Chondrocyte (in vitro differentiated cells): ENCODE results near the gene POLD4. TPM values are rescaled to one million over a fixed set of nuclear protein-coding genes. Genes with fewer than 3 reads are reported as not detected.

Experiments
- DNase-seq: peaks from one replicate; pipeline ENCODE4 v3.0.0; 2021; ENCODE audit warnings: mixed read lengths, low spot score
- H3K27ac Mint-ChIP-seq: one replicate; pipeline ENCODE4 v1.8.0; 2021; ENCODE audit warnings: mild to moderate bottlenecking, moderate library complexity, mixed read lengths; ENCODE audit not compliant: unreplicated experiment
- H3K27me3 Mint-ChIP-seq: 2 replicates; pipeline ENCODE4 v1.8.0; 2021; ENCODE audit warnings: low read depth, mixed read lengths
- H3K36me3 Mint-ChIP-seq: 2 replicates; pipeline ENCODE4 v1.8.0; 2021; ENCODE audit warnings: low read depth, mixed read lengths
- H3K4me1 Mint-ChIP-seq: 2 replicates; pipeline ENCODE4 v1.8.0; 2021; ENCODE audit warnings: low read depth, mild to moderate bottlenecking, mixed read lengths
- H3K4me3 Mint-ChIP-seq: one replicate; pipeline ENCODE4 v1.8.0; 2021; ENCODE audit warnings: mild to moderate bottlenecking, moderate library complexity, mixed read lengths; ENCODE audit not compliant: unreplicated experiment
- H3K9me3 Mint-ChIP-seq: 2 replicates; pipeline ENCODE4 v1.8.0; 2021; ENCODE audit warnings: low read depth, mixed read lengths
- total RNA-seq: library from RNA; stranded (reverse); gene quantifications from 3 replicates; pipeline ENCODE4 v1.2.1, GENCODE V29; 2021
- TF ChIP-seq, protein P1 (sequence below): fragments of 200-600 bp; sonication (generic); IDR thresholded peaks from 2 replicates; pipeline ENCODE4 v1.5.0; 2021; ENCODE audit warnings: antibody characterized with exemption, mild to moderate bottlenecking, moderate library complexity

Gene POLD4
- total RNA-seq, 1 donor from 2014 or later = 67.7 TPM

- peaks cover 51% of the 10 kb centered on the region for H3K4me1 Mint-ChIP-seq
- H3K27ac Mint-ChIP-seq = peak overlapping the region; percentile 85
- DNase-seq = no peak
- no peak overlapping the region for H3K4me3 Mint-ChIP-seq
- H3K36me3 Mint-ChIP-seq = peaks cover 10% of the 10 kb centered on the region
- TF ChIP-seq, protein P1, sequence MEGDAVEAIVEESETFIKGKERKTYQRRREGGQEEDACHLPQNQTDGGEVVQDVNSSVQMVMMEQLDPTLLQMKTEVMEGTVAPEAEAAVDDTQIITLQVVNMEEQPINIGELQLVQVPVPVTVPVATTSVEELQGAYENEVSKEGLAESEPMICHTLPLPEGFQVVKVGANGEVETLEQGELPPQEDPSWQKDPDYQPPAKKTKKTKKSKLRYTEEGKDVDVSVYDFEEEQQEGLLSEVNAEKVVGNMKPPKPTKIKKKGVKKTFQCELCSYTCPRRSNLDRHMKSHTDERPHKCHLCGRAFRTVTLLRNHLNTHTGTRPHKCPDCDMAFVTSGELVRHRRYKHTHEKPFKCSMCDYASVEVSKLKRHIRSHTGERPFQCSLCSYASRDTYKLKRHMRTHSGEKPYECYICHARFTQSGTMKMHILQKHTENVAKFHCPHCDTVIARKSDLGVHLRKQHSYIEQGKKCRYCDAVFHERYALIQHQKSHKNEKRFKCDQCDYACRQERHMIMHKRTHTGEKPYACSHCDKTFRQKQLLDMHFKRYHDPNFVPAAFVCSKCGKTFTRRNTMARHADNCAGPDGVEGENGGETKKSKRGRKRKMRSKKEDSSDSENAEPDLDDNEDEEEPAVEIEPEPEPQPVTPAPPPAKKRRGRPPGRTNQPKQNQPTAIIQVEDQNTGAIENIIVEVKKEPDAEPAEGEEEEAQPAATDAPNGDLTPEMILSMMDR = no peak
- no peaks in the 10 kb centered on the region for H3K27me3 Mint-ChIP-seq
- H3K9me3 Mint-ChIP-seq = no peaks in the 10 kb centered on the region
These were observed 15.9 kb upstream of the POLD4 start for GRCh38 chr11:67369275-67369674.

GRCh38 chr11:67368621-67369020 is 15.3 kb upstream of the POLD4 start:
- no peak overlapping the region for H3K4me3 Mint-ChIP-seq
- no peaks in the 10 kb centered on the region for H3K27me3 Mint-ChIP-seq
- H3K36me3 Mint-ChIP-seq = peaks cover 10% of the 10 kb centered on the region
- no peak for DNase-seq
- peaks cover 46% of the 10 kb centered on the region for H3K4me1 Mint-ChIP-seq
- no peak overlapping the region for H3K27ac Mint-ChIP-seq
- TF ChIP-seq, protein P1 = no peak
- H3K9me3 Mint-ChIP-seq = no peaks in the 10 kb centered on the region

DNA sequence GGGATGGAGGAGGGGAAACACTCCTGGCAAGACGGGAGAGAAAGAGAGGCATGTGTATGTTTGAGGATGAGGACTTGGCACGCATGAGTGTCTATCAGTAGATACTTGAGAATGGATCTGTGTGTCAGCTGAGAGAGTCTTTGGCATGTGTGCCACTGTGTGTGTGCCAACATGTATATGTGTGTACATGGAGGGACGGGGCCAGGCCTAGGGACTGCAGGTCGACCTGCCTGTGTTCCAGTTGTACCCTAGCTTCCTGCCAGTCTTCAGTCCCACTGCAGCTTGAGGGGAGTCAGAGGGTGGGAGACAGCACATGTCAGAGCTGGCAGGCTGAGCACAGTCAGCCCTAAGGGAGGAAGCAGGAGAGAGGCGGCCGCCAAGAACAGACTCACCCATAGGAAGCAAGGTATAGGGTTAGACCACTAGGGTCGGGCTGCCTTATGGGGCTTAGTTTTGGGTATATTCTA is 14.4 kb upstream of the POLD4 start:
- no peaks in the 10 kb centered on the region for H3K9me3 Mint-ChIP-seq
- TF ChIP-seq, protein P1 = no peak
- peaks cover 46% of the 10 kb centered on the region for H3K4me1 Mint-ChIP-seq
- H3K36me3 Mint-ChIP-seq = peaks cover 10% of the 10 kb centered on the region
- no peak for DNase-seq
- H3K27me3 Mint-ChIP-seq = no peaks in the 10 kb centered on the region
- no peak overlapping the region for H3K27ac Mint-ChIP-seq
- no peak overlapping the region for H3K4me3 Mint-ChIP-seq

GRCh38 chr11:67366961-67367760 is 13.8 kb upstream of the POLD4 start:
- no peak for DNase-seq
- Mint-ChIP-seq H3K9me3 (no peaks in the 10 kb centered on the region), H3K27ac (no peak overlapping the region), H3K27me3 (no peaks in the 10 kb centered on the region), H3K36me3 (peaks cover 12% of the 10 kb centered on the region), H3K4me1 (peaks cover 46% of the 10 kb centered on the region), H3K4me3 (no peak overlapping the region)
- TF ChIP-seq, protein P1 = no peak

DNA sequence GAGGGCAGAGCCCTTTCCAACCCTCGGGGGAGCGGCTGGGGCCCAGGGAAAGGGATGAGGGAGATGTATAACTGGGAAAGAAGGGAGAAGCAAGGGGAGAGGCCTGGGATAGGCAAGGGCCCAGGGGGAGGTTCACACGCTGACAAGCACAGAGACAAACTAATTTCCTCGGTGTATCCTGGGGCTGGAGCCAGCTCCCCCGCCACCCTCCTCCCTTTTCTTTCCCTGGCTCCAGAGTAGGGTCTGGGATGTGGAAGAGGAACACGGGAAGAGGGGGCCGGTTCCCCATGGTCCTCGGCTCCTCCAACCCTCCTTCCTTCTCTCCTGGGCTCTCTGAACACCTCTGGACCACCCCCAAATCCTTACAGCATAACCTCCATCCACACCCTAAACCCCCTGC is 13.2 kb upstream of the POLD4 start:
- DNase-seq = no peak
- H3K36me3 Mint-ChIP-seq = peaks cover 12% of the 10 kb centered on the region
- H3K27ac Mint-ChIP-seq = no peak overlapping the region
- H3K4me1 Mint-ChIP-seq = peaks cover 42% of the 10 kb centered on the region
- no peaks in the 10 kb centered on the region for H3K9me3 Mint-ChIP-seq
- H3K27me3 Mint-ChIP-seq = no peaks in the 10 kb centered on the region
- TF ChIP-seq, protein P1 = no peak
- no peak overlapping the region for H3K4me3 Mint-ChIP-seq
